ENCODE measurements around the gene NFATC2.
"Not testable (repeated sequence)": the region's sequence is repeated elsewhere in the genome, so short reads cannot be mapped to it uniquely, and the experiment has no call there.

Gene NFATC2

GRCh38 chr20:51494241-51495110, 48.0 kb downstream of the NFATC2 start:
- DNase-seq, result no peak

DNA sequence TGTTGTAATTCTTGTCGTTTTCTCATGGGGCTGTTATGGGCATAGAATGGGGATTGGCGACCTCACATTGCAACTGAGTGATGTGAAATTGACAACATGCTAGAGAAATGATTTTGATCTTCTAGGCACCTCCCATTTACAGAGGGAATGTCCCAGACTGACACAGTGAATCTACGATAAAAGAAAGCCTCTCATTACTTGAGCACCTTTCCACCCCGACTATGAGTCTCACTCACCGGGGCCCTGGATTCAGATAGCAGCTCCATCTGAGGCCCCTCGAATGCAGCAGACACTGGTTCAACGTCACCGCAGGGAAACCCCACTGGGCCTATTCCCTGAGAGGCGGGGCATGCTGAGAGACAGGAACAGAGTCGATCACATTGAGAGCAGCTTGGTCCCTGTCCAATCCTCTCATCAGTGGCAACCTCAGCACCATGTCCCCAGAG, 49.1 kb downstream of the NFATC2 start:
- DNase-seq, result no peak

DNA sequence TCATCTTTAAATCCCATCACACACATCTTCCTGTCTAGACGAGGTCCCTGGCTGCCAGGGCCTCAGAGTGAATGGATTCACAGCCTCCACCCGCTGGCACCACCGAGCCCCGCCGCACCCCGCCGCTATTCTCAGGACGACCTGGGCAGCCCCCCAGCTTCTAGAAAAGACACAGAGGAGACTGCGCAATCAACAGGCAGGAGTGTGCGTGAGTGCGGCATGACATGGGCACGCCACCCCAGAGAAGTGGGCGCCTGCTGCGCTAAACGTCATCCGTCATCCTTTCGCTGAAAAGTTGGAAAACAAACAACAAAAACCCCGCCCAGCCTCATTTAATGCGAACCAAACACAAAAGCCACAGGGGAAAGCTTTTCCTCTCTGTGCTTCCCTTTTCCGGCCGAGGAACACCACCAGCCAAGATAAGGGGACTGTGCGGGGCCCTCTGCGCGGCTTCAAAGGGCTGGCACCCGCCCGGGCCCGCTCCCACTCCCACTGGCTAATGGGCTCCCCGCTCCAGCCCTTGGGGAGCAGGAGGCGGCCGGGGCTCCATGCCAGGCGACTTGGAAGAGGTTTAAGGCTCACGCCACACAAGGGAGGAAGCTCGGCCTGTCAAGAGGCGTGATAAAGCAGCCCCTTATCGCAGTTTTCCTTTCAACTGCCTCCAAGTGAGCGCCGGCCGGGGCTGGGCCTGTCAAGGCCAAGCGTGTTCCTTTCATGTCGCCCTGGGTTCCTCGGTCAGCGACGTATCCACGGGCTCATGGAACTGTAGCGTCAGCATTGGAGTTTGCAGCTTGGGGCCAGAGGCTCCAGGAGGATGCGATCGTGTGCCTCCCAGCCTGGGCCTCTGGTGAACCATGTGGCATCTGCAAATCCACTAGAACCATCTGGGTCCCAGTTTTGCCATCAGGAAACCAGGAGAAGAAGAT, 50.1 kb downstream of the NFATC2 start:
- peak; percentile 59 for DNase-seq

DNA sequence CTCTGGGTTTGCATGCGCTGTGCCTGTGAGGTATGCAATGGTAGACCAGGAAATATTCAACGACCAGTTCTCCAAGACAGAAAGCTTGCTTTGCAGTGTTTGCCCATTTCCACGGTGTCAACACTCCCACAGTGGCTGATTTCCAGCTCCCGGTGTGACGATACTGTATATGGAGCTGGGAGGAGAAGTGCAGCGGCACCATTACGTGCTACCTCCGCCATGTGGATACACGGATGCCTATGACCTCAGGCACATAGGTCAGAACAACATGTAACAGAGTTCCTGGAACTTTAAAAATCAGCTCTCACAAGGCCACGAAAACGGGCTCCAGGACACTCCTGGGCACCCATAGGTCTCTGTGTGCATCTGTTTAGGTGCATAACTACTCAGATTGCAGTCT, 51.1 kb downstream of the NFATC2 start:
- DNase-seq, result no peak

DNA sequence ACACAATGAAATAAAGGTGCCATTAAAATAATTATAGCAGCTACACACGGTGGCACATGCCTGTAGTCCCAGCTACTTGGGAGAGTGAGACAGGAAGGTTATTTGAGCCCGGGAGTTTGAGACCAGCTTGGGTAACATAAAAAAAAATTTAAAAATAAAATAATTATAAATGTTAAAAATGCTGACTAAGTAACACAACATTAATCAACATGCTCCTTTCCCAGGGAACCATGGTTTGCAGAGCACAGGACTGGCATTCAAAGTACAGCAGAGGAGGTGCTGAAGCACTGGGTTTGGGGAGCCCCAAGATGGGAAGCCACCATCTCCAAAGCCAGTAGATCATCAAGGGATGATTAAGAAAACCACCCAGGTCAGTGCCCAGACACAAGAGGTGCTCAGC, 51.9 kb downstream of the NFATC2 start:
- DNase-seq, result no peak

DNA sequence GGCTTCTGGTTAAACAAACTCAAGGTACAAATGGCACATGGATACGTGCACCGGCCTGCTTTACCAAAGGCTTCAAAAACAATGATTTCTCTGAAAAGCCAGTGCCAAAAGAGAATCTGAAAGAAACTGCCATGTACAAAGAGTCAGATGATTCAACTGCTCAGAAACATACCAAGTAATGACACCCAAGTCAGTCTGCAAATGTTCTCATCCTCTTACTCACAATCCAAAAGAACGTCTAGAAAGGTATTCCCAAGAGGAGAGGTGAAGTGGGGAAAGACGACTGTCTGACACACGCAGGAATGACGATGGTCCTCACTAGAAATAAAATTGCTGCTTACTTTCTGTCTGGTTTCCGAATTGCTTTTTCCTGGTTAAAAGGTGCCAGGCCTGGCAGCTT, 52.9 kb downstream of the NFATC2 start:
- DNase-seq, result no peak

- DNase-seq, result no peak
These were observed 54.2 kb downstream of the NFATC2 start for GRCh38 chr20:51488331-51488730.

DNA sequence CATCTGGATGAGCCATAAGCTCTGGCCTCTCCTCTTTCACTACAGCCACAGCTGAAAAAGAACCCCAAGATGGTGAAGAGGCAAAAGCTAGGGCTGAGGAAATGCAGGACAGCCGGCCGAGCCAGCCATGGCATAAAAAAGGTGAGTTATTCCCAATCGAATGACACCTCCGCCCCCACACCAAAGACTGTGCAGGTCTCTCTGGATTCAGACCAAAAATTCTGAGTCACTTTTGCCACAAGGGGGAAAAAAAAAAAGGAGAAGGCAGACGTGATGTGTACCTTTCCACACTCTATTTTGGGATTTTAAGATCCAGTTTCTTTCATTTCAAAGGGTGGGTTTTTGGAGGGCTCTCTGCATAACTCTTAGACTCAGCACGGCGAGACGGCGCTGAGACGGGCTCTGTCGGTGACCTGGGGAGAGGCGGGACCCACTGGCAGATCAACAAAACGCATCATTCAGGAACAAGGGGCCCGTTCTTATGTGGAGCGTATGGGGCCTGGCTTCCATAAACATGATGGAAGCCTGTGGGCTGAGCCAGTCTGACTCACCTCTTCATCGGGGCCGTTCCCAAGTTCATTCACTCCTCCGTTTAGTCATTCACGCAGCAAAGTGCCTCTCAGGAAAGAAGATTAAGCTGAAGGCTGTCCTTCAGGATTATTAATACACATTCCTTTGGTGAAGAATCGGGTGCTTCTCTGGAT, 54.8 kb downstream of the NFATC2 start:
- DNase-seq, result peak; percentile 77

DNA sequence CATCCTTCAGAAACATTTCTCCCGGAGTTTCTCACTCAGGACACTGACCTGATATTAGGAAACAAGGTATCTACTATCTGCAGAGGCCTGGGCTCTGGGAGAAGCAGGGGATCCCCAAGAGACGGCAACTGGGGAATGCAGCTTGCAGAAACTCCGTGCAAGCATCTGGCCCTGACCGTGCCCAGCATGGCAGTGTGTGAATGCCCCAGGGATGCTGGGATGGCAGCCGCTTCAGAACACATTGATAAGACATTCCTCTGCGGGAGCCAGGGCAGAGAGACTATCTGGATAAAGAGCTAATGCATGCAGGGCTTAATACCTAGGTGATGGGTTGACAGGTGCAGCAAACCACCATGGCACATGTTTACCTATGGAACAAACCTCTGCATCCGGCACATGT, 55.4 kb downstream of the NFATC2 start:
- no peak for DNase-seq

DNA sequence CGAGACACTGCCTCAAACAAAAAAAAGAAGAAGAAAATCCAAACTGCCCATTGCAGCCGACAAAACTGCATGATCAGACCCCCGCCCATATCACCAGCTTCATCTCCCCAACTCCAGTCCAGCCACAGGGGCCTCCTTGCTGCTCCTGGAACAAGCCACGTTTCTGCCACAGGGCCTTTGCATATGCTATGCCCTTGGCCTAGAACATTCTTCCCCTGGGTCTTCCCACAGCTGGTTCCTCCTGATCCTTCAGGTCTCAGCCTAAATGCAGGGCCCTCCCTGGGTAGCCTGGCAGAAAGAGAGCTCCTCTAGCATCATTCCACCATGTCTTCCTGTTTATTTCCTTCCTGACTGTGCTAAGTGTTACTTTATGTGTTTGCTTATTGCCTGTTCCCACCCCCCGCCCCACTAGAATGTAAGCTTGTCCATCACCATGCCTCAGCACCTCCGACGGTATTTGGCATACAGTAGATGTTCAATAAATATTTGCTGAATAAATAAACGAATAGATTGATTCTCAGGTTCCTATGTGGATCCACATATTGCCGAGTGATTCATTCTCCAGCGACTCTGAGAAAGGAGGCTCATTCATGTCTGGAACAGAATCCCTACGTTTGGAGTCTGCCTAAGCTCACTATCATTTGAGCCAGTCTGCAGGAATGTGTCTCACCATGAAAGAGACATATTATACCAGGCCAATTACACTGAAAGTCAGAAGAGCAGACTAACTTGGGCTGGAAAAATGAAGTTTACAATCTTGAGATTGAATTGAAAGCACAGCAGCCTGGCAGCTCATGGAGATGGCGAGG, 56.1 kb downstream of the NFATC2 start:
- no peak for DNase-seq

- no peak for DNase-seq
These were observed 57.7 kb downstream of the NFATC2 start for GRCh38 chr20:51484831-51485230.

DNA sequence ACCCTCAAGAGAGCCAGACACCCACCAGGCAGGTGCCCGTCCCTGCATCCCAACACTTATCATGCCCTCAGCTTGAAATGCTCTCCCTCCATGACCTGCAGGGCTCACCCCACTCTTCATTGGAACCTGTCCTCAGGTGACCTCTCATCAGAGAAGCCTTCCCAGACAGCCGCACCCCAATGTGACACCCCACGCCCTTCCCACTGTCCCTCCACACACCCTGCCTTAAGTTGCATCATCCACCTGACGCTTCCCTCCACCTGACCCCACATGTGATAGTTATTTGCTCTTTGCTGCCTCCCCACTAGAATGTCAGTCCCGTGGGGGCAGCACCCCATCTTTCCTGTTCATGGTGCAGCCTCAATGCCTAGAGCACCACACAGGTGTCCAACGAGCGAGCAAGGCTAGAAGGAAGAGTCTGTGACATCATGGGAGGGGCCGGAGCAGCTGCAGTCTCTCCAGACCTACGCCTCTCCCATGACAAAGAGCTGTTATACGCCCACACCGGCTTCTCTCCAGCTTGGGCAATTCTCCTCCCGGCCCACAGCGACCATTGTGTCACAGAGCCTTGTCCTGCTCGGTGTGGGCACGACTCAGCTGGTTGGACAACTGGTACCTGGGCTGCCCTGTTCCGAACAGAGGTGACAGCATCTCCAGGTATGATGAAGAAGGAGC, 58.2 kb downstream of the NFATC2 start:
- no peak for DNase-seq

- no peak for DNase-seq
These were observed 59.6 kb downstream of the NFATC2 start for GRCh38 chr20:51482836-51483473.

DNA sequence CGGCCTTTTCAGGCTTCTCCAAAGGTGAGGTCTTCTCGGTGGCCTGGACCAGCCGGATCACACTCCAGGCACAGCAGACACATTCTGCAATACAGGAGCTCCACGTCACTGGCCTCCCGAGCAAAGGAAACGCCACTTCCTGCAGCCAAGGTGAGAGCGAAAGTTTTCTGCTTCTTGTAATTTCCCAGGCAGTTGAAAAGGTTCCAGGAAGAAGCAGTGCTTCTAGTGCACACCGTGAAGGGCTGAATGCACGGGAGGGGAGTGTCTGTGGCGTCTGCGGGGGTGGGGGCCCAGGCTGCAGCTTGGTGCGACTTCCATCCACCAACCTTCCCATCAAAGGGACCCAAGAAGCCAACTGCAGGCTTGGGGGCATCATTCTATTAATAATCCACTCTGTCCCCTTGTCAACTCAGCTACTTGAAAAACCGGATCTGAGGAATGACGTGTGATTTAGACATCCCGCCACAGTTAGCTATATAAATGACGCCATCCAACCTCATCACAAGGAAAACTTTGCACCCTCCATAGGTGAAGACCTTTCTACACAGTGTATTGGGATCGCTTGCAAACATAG, 61.1 kb downstream of the NFATC2 start:
- no peak for DNase-seq

DNA sequence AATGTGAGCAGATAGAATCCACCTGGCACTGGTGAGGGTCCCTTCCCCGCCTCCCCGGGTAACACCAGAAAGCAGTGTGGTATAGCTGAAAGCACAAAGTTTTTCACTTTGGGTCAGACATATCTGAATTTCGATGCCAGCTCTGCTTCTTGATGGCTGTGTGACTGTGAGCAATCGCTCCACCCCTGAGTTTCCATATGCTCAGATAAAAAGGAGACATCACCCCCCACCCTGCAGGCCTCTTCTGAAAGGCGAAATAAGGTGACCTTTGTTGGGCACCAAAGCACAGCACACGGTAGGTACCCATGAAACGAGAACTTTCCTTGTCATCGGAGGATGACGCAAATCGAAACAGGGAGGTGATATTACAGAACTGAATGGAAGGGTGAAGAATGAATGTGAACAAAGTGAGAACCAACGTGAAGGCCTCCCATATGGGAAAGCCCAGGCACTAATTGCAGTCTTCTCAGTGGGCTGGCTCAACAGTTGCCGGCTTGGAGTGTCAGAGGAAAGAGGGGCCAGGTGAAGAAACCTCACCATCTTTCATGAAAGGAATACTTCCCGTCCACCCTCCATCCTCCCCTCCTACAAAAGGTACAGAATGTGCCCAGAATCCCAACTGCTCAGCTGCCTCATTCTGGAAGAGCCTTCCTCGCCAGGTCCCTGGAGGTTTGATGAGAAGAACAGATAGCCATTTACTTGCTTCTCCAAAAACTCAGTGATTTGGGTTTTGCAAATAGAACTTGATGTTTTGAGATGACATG, 61.8 kb downstream of the NFATC2 start:
- DNase-seq, result no peak

DNA sequence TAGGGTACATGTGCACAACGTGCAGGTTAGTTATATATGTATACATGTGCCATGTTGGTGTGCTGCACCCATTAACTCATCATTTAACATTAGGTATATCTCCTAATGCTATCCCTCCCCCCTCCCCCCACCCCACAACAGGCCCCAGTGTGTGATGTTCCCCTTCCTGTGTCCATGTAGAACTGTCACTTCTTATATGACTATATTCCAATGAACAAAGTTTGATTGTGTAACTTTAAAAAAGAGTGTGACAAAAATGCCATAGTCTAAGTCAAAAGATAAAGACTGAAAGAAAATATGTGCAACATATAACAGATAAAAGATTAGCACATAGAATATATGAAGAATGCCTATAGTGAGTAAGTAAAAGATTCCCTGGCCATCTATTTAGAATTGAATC, 66.4 kb downstream of the NFATC2 start:
- DNase-seq, result not testable (repeated sequence)

GRCh38 chr20:51473771-51474170, 68.7 kb downstream of the NFATC2 start:
- DNase-seq, result peak; percentile 14

- no peak for DNase-seq
These were observed 69.3 kb downstream of the NFATC2 start for GRCh38 chr20:51473256-51473655.

DNA sequence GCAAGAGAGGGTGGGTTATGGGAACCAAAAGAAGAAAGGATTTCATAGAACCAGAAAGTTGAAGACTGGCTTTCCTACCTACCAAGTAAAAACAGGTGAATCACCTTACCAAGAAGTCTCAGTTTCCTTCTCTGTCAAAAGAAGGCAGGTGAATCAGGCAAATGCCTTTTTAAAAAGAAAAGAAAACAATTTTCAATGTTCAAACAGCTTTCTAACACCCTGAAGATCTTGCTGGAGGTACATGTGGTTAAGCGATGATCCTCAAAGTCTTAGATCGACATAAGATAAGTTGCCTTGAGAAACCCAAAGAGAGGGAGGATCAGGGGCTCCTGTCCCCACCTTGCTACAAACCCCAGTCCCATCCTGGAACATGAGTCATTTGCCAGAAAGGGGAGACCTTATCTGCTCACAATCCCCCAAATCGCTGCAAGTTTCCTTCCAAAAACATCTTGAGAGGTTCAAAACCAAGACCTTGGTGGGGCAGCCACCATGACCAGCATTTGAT, 71.6 kb downstream of the NFATC2 start:
- no peak for DNase-seq

DNA sequence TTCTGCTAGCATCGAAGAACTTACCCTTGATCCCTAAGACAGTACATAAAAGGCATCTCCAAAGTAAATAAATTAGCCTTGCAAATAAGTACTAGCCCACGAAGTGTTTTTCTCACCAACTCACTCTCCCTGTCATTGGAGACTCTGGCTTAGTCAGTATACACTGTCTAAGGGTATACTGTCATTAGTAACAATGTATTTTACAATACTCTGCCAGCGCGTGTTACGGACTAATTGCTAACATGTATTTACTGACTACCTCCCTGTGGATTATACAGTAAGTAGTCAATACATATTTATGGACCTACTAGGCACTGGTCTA, 72.1 kb downstream of the NFATC2 start:
- DNase-seq, result no peak
